ENCODE data around the gene APOL4.
"Not testable (repeated sequence)": the region's sequence is repeated elsewhere in the genome, so short reads cannot be mapped to it uniquely, and the experiment has no call there.

The APOL4 gene

DNA sequence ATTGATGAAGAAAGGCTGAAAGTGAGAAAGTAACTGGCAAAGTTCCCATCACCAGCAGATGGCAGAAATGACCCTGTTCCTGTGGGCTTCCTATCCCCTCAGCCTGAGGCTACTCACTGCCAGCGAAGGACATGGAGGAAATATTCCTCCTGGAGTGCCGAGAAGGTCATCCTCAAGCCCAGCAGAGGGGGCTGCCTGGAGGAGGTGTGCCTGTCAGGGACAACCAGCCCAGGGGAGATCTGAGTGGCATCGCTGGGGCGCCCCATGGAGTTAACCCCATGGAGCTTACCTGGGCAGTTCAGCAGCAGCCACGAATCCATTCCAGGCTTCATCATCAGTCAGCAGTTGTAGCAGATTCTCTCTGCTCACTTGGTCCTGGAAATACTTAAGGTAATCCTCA is 29.4 kb upstream of the APOL4 start:
- not testable (repeated sequence) for DNase-seq

- not testable (repeated sequence) for DNase-seq
These were observed 28.0 kb upstream of the APOL4 start for GRCh38 chr22:36229649-36230048.

DNA sequence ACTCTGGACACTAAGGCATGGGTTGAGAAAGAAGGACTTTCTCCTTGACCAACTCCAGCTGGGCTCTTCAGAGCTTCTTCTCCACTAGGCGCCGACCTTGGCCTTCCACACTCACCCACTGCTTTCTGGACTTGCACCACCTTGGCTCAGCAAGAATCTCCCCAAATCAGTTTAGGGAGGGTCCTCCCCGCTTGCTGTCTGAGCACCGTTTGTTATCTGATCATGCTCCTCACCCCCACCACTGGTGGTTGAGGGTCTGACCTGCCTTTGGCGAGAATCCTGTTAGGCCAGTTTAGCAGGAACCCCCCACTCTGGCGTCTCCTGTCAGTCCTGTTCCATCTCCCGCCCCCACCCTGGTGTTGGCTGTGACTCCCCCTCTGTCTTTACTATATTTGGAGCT is 27.3 kb upstream of the APOL4 start:
- no peak for DNase-seq

DNA sequence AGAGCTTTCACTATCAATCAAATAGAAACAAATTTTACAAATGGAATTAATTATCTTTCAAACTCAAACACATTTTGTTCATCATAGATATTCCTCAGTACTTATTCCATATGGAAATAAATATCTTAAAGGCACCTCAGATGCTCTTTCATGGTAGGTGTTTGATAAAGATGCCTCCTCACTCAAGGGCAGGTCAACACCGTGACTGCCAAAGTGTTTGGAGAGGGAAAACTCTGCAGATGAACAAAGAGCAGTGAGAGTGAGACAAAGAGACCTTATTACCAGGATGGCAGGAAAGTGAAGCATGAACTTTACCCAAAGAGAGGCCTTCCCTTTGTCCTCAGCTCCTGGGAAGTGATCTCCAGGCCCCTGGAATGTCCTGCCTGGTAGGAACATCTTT is 26.8 kb upstream of the APOL4 start:
- DNase-seq: not testable (repeated sequence)

- DNase-seq: no peak
These were observed 26.2 kb upstream of the APOL4 start for GRCh38 chr22:36227806-36228205.

DNA sequence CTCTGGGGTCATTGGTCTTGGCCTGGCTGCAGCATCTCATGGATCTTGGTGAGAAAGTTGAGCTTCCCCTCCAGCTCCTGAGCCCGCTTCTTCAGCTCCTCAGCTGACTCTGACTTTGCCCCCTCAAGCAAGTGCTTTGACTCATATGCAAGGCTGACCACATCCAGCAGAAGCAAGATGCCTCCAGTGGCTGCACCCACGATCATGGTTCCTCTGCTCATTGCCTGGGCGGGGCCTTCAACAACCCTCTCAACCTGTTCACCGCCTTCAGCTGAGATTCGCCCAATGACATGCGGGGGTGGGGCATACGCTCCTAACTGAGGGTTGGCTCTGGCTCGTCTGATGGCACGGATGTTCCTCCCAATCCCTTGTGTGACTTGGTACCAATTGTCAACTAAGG is 25.8 kb upstream of the APOL4 start:
- peak in 1 of 5 experiments; percentile 41 for DNase-seq

- no peak for DNase-seq
These were observed 24.6 kb upstream of the APOL4 start for GRCh38 chr22:36226189-36226588.

DNA sequence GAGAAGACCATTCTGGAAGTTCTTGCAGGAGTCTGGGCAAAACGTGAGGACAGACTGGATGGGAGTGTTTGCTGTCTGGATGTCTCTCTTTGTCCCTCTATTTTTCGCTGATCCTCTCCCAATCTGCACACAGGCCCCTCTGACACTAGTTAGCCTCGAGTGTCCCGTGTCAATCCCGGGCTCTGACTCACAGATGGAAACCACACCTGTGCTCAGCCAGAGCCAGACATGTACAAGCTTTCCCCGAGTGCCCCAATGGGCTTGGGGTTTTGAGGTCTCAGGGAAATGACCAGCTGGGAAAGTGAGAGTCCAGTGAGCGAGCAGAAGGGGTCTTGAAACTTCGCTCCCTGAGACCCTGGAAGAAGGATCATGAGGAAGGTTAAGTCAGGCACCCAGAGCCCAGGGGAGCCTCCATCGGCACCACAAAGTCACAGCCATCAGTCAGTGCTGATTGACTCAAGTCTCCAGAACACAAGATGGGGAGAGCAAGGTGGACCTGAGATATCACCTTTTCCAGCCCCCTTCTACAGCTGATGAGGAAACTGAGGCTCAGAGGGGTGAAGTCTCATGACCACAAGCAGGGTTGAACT is 23.8 kb upstream of the APOL4 start:
- DNase-seq: no peak

GRCh38 chr22:36224245-36224644 is 22.6 kb upstream of the APOL4 start:
- DNase-seq: no peak

DNA sequence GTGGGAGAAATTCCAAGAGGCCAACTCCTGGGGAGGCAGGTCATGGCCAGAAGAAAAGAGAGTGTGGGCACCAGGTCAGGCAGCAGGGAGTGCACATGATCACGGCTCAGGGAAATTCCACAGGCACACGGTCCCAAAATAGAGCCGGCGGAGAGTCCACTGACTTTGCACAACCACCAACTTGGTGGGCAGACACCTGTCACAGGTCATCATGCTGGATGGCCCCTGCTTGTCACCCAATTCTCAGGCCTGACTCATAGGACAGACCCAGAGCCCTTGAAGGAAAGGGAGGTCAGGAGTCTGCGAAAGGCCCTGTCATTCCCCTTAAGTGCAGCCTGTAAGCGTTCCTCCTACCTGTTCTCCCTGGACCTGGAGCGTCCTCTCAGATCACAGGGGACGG is 21.9 kb upstream of the APOL4 start:
- DNase-seq: no peak

GRCh38 chr22:36222887-36223450 is 21.4 kb upstream of the APOL4 start:
- DNase-seq: no peak

DNA sequence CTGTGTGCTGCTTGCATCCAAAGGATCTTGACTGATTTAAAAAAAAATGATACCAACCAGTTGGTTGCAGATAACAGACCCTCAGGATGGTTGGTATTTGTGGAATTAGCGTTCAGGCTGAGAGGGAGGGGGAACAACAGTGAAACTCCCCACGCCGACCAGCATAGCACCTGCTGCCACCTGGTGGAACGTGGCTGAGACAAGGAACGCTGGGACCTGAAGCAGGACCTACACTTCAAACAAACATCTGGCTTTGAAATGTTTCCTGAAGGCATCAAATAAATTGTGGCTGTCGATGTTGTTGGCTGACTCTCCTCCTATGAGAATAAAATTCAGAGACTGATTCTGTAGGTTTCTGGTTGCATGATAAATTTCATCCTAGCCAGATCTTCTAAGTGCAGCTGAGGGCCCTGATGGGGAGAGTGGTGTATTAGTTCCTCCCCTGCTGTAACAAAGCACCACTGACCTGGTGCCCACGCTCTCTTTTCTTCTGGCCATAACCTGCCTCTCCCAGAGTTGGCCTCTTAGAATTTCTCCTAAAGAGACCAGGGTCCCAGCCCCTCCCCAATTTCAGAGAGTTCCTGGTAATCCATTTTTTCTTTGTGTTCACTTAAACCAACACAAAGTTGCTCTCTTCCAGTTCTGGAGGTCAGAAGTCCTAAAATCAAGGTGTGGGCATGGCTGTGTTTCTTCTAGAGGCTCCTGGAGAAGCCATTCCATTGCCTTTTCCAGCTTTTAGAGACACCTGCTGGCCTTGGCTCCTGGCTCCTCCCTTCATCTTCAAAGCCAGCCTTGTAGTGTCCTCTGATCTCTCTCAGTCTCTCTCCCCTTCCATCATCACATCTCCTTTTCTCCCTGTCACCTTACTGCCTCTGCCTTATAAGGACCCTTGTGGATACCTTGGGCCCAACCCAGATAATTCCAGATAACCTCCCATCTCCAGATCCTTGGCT is 20.5 kb upstream of the APOL4 start:
- DNase-seq: peak in 3 of 5 experiments; percentile 16 to 55 (median 18)

GRCh38 chr22:36220451-36220921 is 18.9 kb upstream of the APOL4 start:
- no peak for DNase-seq

GRCh38 chr22:36218648-36219193 is 17.1 kb upstream of the APOL4 start:
- no peak for DNase-seq

- DNase-seq: no peak
These were observed 14.4 kb upstream of the APOL4 start for GRCh38 chr22:36215981-36216380.

GRCh38 chr22:36213586-36213985 is 12.0 kb upstream of the APOL4 start:
- DNase-seq: no peak

- no peak for DNase-seq
These were observed 11.3 kb upstream of the APOL4 start for GRCh38 chr22:36212901-36213300.

GRCh38 chr22:36211237-36211861 is 9.7 kb upstream of the APOL4 start:
- no peak for DNase-seq

GRCh38 chr22:36210224-36210623 is 8.6 kb upstream of the APOL4 start:
- DNase-seq: no peak

DNA sequence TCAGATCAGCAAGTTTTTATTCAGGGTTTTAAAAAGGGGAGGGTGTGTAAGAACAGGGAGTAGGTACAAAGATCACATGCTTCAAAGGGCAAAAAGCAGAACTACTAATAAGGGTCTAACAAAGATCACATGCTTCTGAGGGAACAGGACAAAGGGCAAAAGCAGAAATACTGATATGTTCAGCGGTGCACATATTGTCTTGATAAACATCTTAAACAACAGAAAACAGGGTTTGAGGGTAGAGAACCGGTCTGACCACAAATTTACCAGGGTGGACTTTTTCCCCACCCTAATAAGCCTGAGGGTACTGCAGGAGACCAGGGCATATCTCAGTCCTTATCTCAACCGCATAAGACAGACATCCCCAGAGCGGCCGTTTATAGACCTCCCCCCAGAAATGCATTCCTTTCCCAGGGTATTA is 7.9 kb upstream of the APOL4 start:
- not testable (repeated sequence) for DNase-seq

DNA sequence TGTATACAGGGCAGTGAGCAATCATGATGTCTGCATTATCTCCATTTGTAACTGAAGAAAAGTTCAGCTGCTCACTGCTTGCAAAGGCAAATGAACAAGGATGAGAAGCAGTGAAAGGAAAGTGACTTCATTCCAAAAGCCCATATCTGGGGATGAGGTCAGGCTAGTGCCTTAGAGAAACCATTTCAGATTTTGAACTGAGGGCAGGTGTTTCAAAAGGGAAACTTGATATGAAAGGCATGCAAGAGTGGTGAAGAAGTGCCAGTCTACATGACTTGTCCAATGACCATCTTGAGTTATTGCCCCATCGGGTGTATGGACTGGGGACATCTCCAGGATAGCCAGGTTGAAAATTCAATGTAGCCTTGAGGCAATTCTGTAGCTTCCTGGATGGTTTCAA is 7.3 kb upstream of the APOL4 start:
- no peak for DNase-seq

GRCh38 chr22:36208162-36208765 is 6.7 kb upstream of the APOL4 start:
- DNase-seq: no peak
